SK-N-SH treated with all-trans-retinoic acid at 6 μM for 48 hours (cell line): Measurements from ENCODE around the gene FAM117A.
A peak's percentile ranks its signal among the peaks of the same experiment; 100 is the strongest.

Experiments
- ATAC-seq: fragments of 200-7000 bp; cut with Tn5 transposase; 3 replicates; pipeline ENCODE4 v1.9.1; 2020; ENCODE audit warnings: mild to moderate bottlenecking, moderate library complexity
- BACH2 ChIP-seq: fragments of 250-450 bp; sonication (Bioruptor Pico); IDR thresholded peaks from 2 replicates; pipeline ENCODE4 v1.9.0; 2021; ENCODE audit warnings: mild to moderate bottlenecking, borderline replicate concordance
- ESRRG ChIP-seq: fragments of 250-450 bp; sonication (Bioruptor Pico); IDR thresholded peaks from 2 replicates; pipeline ENCODE4 v1.6.1; 2021; ENCODE audit warnings: mild to moderate bottlenecking
- GLIS3 ChIP-seq: fragments of 250-450 bp; sonication (Bioruptor Pico); IDR thresholded peaks from 2 replicates; pipeline ENCODE4 v1.5.0; 2020; ENCODE audit warnings: mild to moderate bottlenecking, moderate library complexity
- ISL1 ChIP-seq: fragments of 250-450 bp; sonication (Bioruptor Pico); IDR thresholded peaks from 2 replicates; pipeline ENCODE4 v2.1.2; 2022; ENCODE audit warnings: mild to moderate bottlenecking, moderate library complexity
- OSR1 ChIP-seq: fragments of 250-450 bp; sonication (Bioruptor Pico); IDR thresholded peaks from 2 replicates; pipeline ENCODE4 v1.8.0; 2022; ENCODE audit warnings: moderate library complexity, mild to moderate bottlenecking, inconsistent platforms
- PATZ1 ChIP-seq: fragments of 250-450 bp; sonication (Bioruptor Pico); IDR thresholded peaks from 2 replicates; pipeline ENCODE4 v1.8.0; 2020; ENCODE audit warnings: mild to moderate bottlenecking, moderate library complexity, borderline replicate concordance
- PPARA ChIP-seq: fragments of 250-450 bp; sonication (Bioruptor Pico); IDR thresholded peaks from 2 replicates; pipeline ENCODE4 v1.5.0; 2020; ENCODE audit warnings: mild to moderate bottlenecking, borderline replicate concordance
- RARB ChIP-seq: fragments of 250-450 bp; sonication (Bioruptor Pico); IDR thresholded peaks from 2 replicates; pipeline ENCODE4 v1.8.0; 2021; ENCODE audit warnings: mild to moderate bottlenecking, moderate library complexity
- SNAI2 ChIP-seq: fragments of 250-450 bp; sonication (Bioruptor Pico); IDR thresholded peaks from 2 replicates; pipeline ENCODE4 v1.5.0; 2020; ENCODE audit warnings: mild to moderate bottlenecking, moderate library complexity
- TCF4 ChIP-seq: fragments of 250-450 bp; sonication (Bioruptor Pico); IDR thresholded peaks from 2 replicates; pipeline ENCODE4 v1.8.0; 2021; ENCODE audit warnings: mild to moderate bottlenecking, moderate library complexity, borderline replicate concordance
- TOX ChIP-seq: fragments of 250-450 bp; sonication (Bioruptor Pico); IDR thresholded peaks from 2 replicates; pipeline ENCODE4 v1.8.0; 2021; ENCODE audit warnings: mild to moderate bottlenecking, moderate library complexity, borderline replicate concordance
- TSHZ2 ChIP-seq: fragments of 250-450 bp; sonication (Bioruptor Pico); IDR thresholded peaks from 2 replicates; pipeline ENCODE4 v1.5.0; 2020; ENCODE audit warnings: mild to moderate bottlenecking, moderate library complexity
- ZC3H10 ChIP-seq: fragments of 250-450 bp; sonication (Bioruptor Pico); IDR thresholded peaks from 2 replicates; pipeline ENCODE4 v1.5.1; 2021; ENCODE audit warnings: mild to moderate bottlenecking, moderate library complexity
- ZFP3 ChIP-seq: fragments of 250-450 bp; sonication (Bioruptor Pico); IDR thresholded peaks from 2 replicates; pipeline ENCODE4 v1.5.0; 2020; ENCODE audit warnings: mild to moderate bottlenecking, moderate library complexity
- ZFP30 ChIP-seq: fragments of 450-650 bp; formaldehyde crosslinking; IDR thresholded peaks from 2 replicates; pipeline ENCODE4 v1.5.0; 2022; ENCODE audit warnings: mild to moderate bottlenecking, moderate library complexity
- ZNF70 ChIP-seq: fragments of 450-650 bp; formaldehyde crosslinking; IDR thresholded peaks from 2 replicates; pipeline ENCODE4 v1.5.0; 2020; ENCODE audit warnings: mild to moderate bottlenecking, moderate library complexity
- ZNF8 ChIP-seq: fragments of 450-650 bp; formaldehyde crosslinking; IDR thresholded peaks from 2 replicates; pipeline ENCODE4 v1.5.0; 2020; ENCODE audit warnings: mild to moderate bottlenecking, moderate library complexity
- TF ChIP-seq, protein P1 (sequence below): fragments of 250-450 bp; sonication (Bioruptor Pico); IDR thresholded peaks from 2 replicates; pipeline ENCODE4 v1.5.1; 2021; ENCODE audit warnings: mild to moderate bottlenecking, moderate library complexity
- TF ChIP-seq, protein P2 (sequence below): fragments of 250-450 bp; sonication (Bioruptor Pico); IDR thresholded peaks from 2 replicates; pipeline ENCODE4 v1.5.1; 2020; ENCODE audit warnings: low read depth, mild to moderate bottlenecking, moderate library complexity
- TF ChIP-seq, protein P3 (sequence below): fragments of 250-450 bp; sonication (Bioruptor Pico); IDR thresholded peaks from 2 replicates; pipeline ENCODE4 v1.8.0; 2021; ENCODE audit warnings: low read depth, mild to moderate bottlenecking, moderate library complexity, borderline replicate concordance

The FAM117A gene

GRCh38 chr17:49746791-49747490, 17.0 kb downstream of the FAM117A start:
- ATAC-seq, result no peak
- TF ChIP-seq ISL1 (no peak), ZNF70 (CRISPR knock-in tag) (no peak)

- no peak for TF ChIP-seq OSR1 (CRISPR knock-in tag)
- TF ChIP-seq TSHZ2 (CRISPR knock-in tag), result no peak
- TF ChIP-seq PATZ1 (CRISPR knock-in tag), result no peak
- TF ChIP-seq, protein P1, sequence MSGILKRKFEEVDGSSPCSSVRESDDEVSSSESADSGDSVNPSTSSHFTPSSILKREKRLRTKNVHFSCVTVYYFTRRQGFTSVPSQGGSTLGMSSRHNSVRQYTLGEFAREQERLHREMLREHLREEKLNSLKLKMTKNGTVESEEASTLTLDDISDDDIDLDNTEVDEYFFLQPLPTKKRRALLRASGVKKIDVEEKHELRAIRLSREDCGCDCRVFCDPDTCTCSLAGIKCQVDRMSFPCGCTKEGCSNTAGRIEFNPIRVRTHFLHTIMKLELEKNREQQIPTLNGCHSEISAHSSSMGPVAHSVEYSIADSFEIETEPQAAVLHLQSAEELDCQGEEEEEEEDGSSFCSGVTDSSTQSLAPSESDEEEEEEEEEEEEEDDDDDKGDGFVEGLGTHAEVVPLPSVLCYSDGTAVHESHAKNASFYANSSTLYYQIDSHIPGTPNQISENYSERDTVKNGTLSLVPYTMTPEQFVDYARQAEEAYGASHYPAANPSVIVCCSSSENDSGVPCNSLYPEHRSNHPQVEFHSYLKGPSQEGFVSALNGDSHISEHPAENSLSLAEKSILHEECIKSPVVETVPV (CRISPR knock-in tag), result no peak
- no peak for TF ChIP-seq GLIS3 (CRISPR knock-in tag)
- TF ChIP-seq ZFP30 (CRISPR knock-in tag), result no peak
- TF ChIP-seq ZC3H10 (CRISPR knock-in tag), result no peak
- TF ChIP-seq RARB, result no peak
- no peak for TF ChIP-seq BACH2
- no peak for TF ChIP-seq TCF4 (CRISPR knock-in tag)
- TF ChIP-seq TOX (CRISPR knock-in tag), result no peak
- no peak for TF ChIP-seq ZFP3 (CRISPR knock-in tag)
- TF ChIP-seq ESRRG (CRISPR knock-in tag), result no peak
- no peak for TF ChIP-seq SNAI2 (CRISPR knock-in tag)
- TF ChIP-seq, protein P2, sequence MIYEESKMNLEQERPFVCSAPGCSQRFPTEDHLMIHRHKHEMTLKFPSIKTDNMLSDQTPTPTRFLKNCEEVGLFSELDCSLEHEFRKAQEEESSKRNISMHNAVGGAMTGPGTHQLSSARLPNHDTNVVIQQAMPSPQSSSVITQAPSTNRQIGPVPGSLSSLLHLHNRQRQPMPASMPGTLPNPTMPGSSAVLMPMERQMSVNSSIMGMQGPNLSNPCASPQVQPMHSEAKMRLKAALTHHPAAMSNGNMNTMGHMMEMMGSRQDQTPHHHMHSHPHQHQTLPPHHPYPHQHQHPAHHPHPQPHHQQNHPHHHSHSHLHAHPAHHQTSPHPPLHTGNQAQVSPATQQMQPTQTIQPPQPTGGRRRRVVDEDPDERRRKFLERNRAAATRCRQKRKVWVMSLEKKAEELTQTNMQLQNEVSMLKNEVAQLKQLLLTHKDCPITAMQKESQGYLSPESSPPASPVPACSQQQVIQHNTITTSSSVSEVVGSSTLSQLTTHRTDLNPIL (CRISPR knock-in tag), result no peak
- TF ChIP-seq, protein P3, sequence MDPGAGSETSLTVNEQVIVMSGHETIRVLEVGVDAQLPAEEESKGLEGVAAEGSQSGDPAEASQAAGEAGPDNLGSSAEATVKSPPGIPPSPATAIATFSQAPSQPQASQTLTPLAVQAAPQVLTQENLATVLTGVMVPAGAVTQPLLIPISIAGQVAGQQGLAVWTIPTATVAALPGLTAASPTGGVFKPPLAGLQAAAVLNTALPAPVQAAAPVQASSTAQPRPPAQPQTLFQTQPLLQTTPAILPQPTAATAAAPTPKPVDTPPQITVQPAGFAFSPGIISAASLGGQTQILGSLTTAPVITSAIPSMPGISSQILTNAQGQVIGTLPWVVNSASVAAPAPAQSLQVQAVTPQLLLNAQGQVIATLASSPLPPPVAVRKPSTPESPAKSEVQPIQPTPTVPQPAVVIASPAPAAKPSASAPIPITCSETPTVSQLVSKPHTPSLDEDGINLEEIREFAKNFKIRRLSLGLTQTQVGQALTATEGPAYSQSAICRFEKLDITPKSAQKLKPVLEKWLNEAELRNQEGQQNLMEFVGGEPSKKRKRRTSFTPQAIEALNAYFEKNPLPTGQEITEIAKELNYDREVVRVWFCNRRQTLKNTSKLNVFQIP (CRISPR knock-in tag), result no peak
- no peak for TF ChIP-seq ZNF8
- TF ChIP-seq ISL1, result no peak
- TF ChIP-seq PPARA (CRISPR knock-in tag), result no peak
- TF ChIP-seq ZNF70 (CRISPR knock-in tag), result no peak
- ATAC-seq, result no peak
Measured at GRCh38 chr17:49745175-49746139, 18.5 kb downstream of the FAM117A start.

DNA sequence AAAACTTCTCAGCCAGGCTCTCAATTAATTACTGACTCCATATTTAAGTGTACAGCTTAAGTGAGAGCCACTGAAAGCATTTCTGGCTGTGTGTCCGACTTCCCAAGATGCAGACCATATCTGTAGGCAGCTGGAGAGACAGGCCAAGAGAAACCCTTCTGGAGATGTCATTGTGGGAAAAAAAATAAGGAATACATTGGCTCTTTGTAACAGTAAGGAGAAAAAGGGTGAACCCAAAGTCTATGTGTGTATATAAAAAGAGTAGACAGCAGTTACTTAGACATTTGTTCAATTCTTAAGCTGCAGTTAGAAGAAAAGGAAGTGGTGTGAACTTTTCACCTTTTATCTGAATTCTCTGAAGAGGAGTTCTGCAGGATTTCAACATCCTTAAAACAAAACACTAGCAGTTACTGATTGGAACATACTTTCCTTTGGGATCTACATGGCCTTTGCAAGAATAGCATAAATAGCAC, 21.7 kb downstream of the FAM117A start:
- TF ChIP-seq GLIS3 (CRISPR knock-in tag) (no peak), ZNF8 (no peak), TSHZ2 (CRISPR knock-in tag) (no peak), TCF4 (CRISPR knock-in tag) (no peak), PATZ1 (CRISPR knock-in tag) (no peak), OSR1 (CRISPR knock-in tag) (no peak)
- peak; percentile 47 for ATAC-seq
